GM12865 (cell line): ENCODE data around the gene ING3.

Source experiments
- DNase-seq: peaks from one replicate; pipeline ENCODE4 v3.0.0; 2010; ENCODE audit warnings: low read depth
- H3K4me3 ChIP-seq: 2 replicates; pipeline ENCODE4 v1.5.1; 2011; ENCODE audit warnings: mild to moderate bottlenecking, low read depth, low read length, control low read depth
- TF ChIP-seq, protein P1 (sequence below): IDR thresholded peaks from 2 replicates; pipeline ENCODE4 v1.5.1; 2011; ENCODE audit warnings: low read length, control low read depth, low read depth, inconsistent platforms; ENCODE audit not compliant: insufficient read depth; ENCODE audit errors: missing control alignments

ING3 gene

GRCh38 chr7:120987683-120988590, 37.4 kb downstream of the ING3 start:
- TF ChIP-seq, protein P1, sequence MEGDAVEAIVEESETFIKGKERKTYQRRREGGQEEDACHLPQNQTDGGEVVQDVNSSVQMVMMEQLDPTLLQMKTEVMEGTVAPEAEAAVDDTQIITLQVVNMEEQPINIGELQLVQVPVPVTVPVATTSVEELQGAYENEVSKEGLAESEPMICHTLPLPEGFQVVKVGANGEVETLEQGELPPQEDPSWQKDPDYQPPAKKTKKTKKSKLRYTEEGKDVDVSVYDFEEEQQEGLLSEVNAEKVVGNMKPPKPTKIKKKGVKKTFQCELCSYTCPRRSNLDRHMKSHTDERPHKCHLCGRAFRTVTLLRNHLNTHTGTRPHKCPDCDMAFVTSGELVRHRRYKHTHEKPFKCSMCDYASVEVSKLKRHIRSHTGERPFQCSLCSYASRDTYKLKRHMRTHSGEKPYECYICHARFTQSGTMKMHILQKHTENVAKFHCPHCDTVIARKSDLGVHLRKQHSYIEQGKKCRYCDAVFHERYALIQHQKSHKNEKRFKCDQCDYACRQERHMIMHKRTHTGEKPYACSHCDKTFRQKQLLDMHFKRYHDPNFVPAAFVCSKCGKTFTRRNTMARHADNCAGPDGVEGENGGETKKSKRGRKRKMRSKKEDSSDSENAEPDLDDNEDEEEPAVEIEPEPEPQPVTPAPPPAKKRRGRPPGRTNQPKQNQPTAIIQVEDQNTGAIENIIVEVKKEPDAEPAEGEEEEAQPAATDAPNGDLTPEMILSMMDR = peak; percentile 94
- peak; percentile 94 for DNase-seq

GRCh38 chr7:120988591-120989256, 38.1 kb downstream of the ING3 start, which contains the start of gene CPED1:
Gene CPED1 (plus strand): TSS chr7:120988711. CDS start chr7:120989622, 911 bp downstream.
- DNase-seq = peak; percentile 30
- peak within 1 kb of the TSS; percentile 44 for H3K4me3 ChIP-seq
- TF ChIP-seq, protein P1 = no peak

More at GRCh38 chr7:120987683-120988590, 37.4 kb downstream of the ING3 start:
- H3K4me3 ChIP-seq = peak overlapping the region; percentile 44

DNA sequence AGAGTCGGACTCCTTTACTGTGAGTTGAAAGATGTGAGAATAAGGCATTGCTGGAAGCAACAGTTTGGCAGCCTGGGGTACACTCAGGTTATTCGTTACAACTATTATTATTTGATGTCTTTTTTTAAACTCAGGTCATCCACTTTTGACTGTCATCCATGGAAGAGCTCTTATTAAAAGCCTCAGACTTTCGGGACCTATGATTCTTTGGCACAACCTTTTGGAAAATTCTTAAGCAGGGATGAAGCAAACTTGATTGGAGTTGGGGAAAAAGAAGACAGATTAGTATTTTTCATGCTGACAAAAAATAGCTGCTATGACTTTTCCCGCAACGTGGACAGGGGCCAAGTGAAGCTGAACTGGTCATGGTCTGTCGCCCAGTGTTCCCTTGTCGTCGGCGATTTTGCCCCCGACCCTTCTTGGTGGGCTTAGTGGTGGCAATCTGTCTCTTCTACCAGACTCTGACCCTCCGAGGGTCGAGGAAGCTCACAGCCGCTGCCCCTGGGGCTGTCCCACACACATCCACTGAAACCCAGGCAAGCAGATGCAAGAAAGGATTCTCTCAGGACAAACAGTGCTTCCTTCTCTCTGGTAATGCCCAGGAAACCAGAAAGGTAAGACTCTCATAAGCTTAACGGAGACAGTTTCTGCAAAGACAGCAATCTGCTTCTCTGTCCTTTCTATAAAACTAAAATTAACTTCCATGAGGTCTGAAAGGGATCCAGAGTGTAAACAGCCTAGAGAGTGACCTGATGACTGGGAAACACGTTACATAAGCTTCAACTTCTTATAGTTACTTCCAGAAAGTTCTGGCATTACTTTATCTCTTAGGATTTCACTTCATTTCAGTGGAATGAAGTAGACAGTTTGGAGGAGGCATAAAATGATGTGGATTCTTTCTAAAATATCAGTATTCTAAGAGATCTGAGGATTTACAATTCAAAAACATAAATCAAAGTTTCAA, 39.0 kb downstream of the ING3 start:
- DNase-seq = no peak
- no peak overlapping the region for H3K4me3 ChIP-seq
- TF ChIP-seq, protein P1 = no peak

GRCh38 chr7:120990468-120991118, 40.0 kb downstream of the ING3 start:
- TF ChIP-seq, protein P1 = no peak
- no peak overlapping the region for H3K4me3 ChIP-seq
- DNase-seq = no peak

DNA sequence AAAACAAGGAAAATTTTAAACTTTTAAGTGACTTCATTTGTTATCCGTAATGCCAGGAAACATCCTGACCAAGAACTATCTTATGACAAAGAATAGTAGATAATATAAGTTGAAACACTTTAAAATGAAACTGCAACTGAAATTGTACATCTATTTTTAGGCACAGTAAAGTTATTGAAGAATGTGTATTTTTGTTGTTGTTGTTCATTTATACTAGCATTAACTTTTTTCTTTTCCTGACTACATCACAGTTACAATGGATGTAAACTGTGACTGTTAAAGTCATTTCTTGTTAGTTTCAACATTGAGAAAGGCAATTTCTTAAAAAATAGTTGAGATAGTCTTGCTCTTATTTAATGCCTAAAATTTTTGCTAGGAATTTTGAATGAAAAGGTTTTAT, 40.6 kb downstream of the ING3 start:
- H3K4me3 ChIP-seq = no peak overlapping the region
- no peak for DNase-seq
- TF ChIP-seq, protein P1 = no peak

DNA sequence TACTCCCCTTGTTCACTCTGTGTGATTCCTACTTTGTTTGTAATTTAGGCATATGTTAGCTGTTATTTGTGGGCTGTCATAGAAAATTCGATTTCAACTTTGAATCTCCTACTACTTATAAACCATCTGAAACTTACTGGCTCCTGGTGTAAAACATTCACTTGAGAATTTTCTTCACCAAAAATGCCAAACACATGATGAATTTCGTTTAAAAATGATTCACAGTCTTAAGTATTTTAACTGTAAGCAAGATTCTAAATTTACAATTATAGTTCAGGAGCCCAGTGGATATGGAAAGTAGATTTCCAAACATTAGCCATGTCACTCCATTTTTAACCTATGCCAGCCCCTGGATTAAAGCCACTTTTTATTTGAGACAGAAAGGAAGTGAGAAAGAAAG, 41.0 kb downstream of the ING3 start:
- no peak for DNase-seq
- TF ChIP-seq, protein P1 = no peak
- no peak overlapping the region for H3K4me3 ChIP-seq
